SK-N-SH treated with all-trans-retinoic acid at 6 μM for 48 hours (cell line): ENCODE results near the gene FOXS1.

Experiments used
- ESRRG ChIP-seq: fragments of 250-450 bp; sonication (Bioruptor Pico); IDR thresholded peaks from 2 replicates; pipeline ENCODE4 v1.6.1; 2021; ENCODE audit warnings: mild to moderate bottlenecking
- OSR1 ChIP-seq: fragments of 250-450 bp; sonication (Bioruptor Pico); IDR thresholded peaks from 2 replicates; pipeline ENCODE4 v1.8.0; 2022; ENCODE audit warnings: moderate library complexity, mild to moderate bottlenecking, inconsistent platforms
- POU6F1 ChIP-seq: fragments of 250-450 bp; sonication (Bioruptor Pico); IDR thresholded peaks from 2 replicates; pipeline ENCODE4 v1.8.0; 2021; ENCODE audit warnings: low read depth, mild to moderate bottlenecking, moderate library complexity, borderline replicate concordance
- ZFP3 ChIP-seq: fragments of 250-450 bp; sonication (Bioruptor Pico); IDR thresholded peaks from 2 replicates; pipeline ENCODE4 v1.5.0; 2020; ENCODE audit warnings: mild to moderate bottlenecking, moderate library complexity
- TF ChIP-seq, protein P1 (sequence below): fragments of 250-450 bp; sonication (Bioruptor Pico); IDR thresholded peaks from 2 replicates; pipeline ENCODE4 v1.8.0; 2020; ENCODE audit warnings: mild to moderate bottlenecking, moderate library complexity, borderline replicate concordance

DNA sequence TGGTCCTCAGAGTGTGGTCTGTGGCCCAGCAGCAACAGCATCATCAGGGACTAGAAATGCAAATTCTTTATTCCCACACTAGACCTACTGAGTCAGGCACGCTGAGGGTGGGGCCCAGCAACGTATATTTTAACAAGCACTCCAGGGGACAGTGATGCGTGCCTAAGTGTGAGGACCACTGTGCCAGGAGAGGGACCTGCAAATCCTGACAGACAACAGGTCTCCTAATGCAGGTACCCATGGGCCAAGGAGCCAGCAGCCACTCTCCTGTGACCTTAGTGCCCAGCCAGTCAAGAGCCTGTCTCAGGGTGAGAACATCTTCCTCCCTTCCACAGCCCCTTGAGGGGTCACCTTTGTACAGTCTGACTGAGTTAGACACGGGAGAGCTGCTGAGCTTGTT is 34.2 kb downstream of the FOXS1 start:
- TF ChIP-seq, protein P1, sequence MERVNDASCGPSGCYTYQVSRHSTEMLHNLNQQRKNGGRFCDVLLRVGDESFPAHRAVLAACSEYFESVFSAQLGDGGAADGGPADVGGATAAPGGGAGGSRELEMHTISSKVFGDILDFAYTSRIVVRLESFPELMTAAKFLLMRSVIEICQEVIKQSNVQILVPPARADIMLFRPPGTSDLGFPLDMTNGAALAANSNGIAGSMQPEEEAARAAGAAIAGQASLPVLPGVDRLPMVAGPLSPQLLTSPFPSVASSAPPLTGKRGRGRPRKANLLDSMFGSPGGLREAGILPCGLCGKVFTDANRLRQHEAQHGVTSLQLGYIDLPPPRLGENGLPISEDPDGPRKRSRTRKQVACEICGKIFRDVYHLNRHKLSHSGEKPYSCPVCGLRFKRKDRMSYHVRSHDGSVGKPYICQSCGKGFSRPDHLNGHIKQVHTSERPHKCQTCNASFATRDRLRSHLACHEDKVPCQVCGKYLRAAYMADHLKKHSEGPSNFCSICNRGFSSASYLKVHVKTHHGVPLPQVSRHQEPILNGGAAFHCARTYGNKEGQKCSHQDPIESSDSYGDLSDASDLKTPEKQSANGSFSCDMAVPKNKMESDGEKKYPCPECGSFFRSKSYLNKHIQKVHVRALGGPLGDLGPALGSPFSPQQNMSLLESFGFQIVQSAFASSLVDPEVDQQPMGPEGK (CRISPR knock-in tag) = no peak
- TF ChIP-seq POU6F1 (CRISPR knock-in tag) (no peak), OSR1 (CRISPR knock-in tag) (no peak), ZFP3 (CRISPR knock-in tag) (no peak), ESRRG (CRISPR knock-in tag) (no peak)
